Superior temporal gyrus (tissue), 1 donor: Measurements from ENCODE around the gene PLXNA1.

Source experiments
- DNase-seq: peaks from one replicate; pipeline ENCODE4 v3.0.0-alpha.2; 2016; ENCODE audit errors: extremely low spot score

PLXNA1 gene

GRCh38 chr3:126982471-126983175 lies at the start of gene PLXNA1:
Gene PLXNA1, plus strand, starts transcription at chr3:126983115. Its CDS starts 5,479 bp downstream, at chr3:126988594.
- peak; percentile 55 for DNase-seq

- no peak for DNase-seq
These were observed 48.8 kb upstream of the PLXNA1 start for GRCh38 chr3:126934031-126934531.

GRCh38 chr3:126934991-126935390 lies 47.9 kb upstream of the PLXNA1 start:
- DNase-seq: no peak

GRCh38 chr3:126935756-126936509 lies 47.0 kb upstream of the PLXNA1 start:
- DNase-seq: no peak

GRCh38 chr3:126936853-126937425 lies 46.0 kb upstream of the PLXNA1 start:
- no peak for DNase-seq

GRCh38 chr3:126937533-126937932 lies 45.4 kb upstream of the PLXNA1 start:
- DNase-seq: no peak

- DNase-seq: no peak
These were observed 44.9 kb upstream of the PLXNA1 start for GRCh38 chr3:126937973-126938372.

GRCh38 chr3:126938520-126939337 lies 44.2 kb upstream of the PLXNA1 start:
- no peak for DNase-seq

- peak; percentile 76 for DNase-seq
These were observed 43.6 kb upstream of the PLXNA1 start for GRCh38 chr3:126939338-126939718.

GRCh38 chr3:126939733-126940132 lies 43.2 kb upstream of the PLXNA1 start:
- no peak for DNase-seq

GRCh38 chr3:126941721-126942270 lies 41.1 kb upstream of the PLXNA1 start:
- no peak for DNase-seq

- no peak for DNase-seq
These were observed 38.6 kb upstream of the PLXNA1 start for GRCh38 chr3:126944089-126944965.

- no peak for DNase-seq
These were observed 37.7 kb upstream of the PLXNA1 start for GRCh38 chr3:126945171-126945721.

- DNase-seq: no peak
These were observed 37.0 kb upstream of the PLXNA1 start for GRCh38 chr3:126945891-126946290.

GRCh38 chr3:126946405-126946804 lies 36.5 kb upstream of the PLXNA1 start:
- no peak for DNase-seq

- DNase-seq: no peak
These were observed 35.5 kb upstream of the PLXNA1 start for GRCh38 chr3:126947429-126947828.

GRCh38 chr3:126948980-126949535 lies 33.9 kb upstream of the PLXNA1 start:
- no peak for DNase-seq

- no peak for DNase-seq
These were observed 31.4 kb upstream of the PLXNA1 start for GRCh38 chr3:126951561-126951960.

- DNase-seq: no peak
These were observed 30.5 kb upstream of the PLXNA1 start for GRCh38 chr3:126952261-126952982.
